Neuron (in vitro differentiated cells): ENCODE measurements around the gene IQCE.

Experiments used
- H2AFZ ChIP-seq: one replicate; pipeline ENCODE4 v1.6.1; 2013; ENCODE audit warnings: low read depth, mild to moderate bottlenecking, inconsistent platforms, low read length, moderate library complexity
- H3K27me3 ChIP-seq: one replicate; pipeline ENCODE4 v1.6.1; 2013; ENCODE audit warnings: low read length; ENCODE audit not compliant: insufficient read depth
- H3K36me3 ChIP-seq: one replicate; pipeline ENCODE4 v1.6.1; 2013; ENCODE audit warnings: low read length; ENCODE audit not compliant: insufficient read depth
- H3K4me1 ChIP-seq: one replicate; pipeline ENCODE4 v1.6.1; 2013; ENCODE audit warnings: low read length; ENCODE audit not compliant: insufficient read depth
- H3K4me3 ChIP-seq: 2 replicates; pipeline ENCODE4 v1.5.1; 2013; ENCODE audit warnings: mild to moderate bottlenecking, low read length, moderate library complexity
- H3K9me3 ChIP-seq: one replicate; pipeline ENCODE4 v1.6.1; 2013; ENCODE audit warnings: low read length

IQCE gene

GRCh38 chr7:2575046-2575732 is 16.4 kb downstream of the IQCE start:
- H3K36me3 ChIP-seq, result peaks cover 34% of the 10 kb centered on the region
- H3K4me3 ChIP-seq, result no peak overlapping the region
- no peaks in the 10 kb centered on the region for H3K4me1 ChIP-seq
- no peaks in the 10 kb centered on the region for H3K9me3 ChIP-seq
- no peak overlapping the region for H2AFZ ChIP-seq
- H3K27me3 ChIP-seq, result no peaks in the 10 kb centered on the region

DNA sequence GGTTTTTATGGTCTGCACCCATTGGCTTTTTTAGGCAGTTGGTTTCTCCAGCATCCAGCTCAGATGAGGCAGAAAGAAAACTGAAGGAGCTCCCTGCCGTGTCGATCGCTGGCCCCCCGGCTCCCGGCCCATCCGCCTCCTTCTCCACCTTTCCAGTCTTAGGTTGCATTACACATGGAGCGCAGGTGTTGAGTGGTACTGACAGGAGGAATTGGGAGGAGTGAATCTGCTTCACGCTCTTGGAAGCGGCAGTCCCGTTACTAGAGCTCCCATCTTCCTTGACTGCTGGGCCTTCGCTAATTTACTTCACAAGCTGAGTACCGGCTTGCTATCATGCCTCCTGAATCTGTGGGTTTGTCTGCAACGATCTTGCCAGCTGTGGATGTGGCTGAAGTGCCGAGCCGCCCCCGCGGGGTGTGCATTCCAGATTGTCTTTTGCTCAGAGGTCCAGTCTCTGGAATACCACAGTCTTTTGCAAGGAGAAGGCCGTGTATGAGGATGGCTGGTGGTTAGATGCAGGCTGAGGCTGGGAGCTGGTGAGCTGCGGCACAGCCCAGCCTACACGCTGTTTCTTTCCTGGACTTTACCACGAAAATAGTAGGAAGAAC is 17.1 kb downstream of the IQCE start:
- Histone ChIP-seq H3K4me1 (no peaks in the 10 kb centered on the region), H3K36me3 (peaks cover 34% of the 10 kb centered on the region), H3K27me3 (no peaks in the 10 kb centered on the region), H3K4me3 (no peak overlapping the region), H3K9me3 (no peaks in the 10 kb centered on the region), H2AFZ (no peak overlapping the region)

DNA sequence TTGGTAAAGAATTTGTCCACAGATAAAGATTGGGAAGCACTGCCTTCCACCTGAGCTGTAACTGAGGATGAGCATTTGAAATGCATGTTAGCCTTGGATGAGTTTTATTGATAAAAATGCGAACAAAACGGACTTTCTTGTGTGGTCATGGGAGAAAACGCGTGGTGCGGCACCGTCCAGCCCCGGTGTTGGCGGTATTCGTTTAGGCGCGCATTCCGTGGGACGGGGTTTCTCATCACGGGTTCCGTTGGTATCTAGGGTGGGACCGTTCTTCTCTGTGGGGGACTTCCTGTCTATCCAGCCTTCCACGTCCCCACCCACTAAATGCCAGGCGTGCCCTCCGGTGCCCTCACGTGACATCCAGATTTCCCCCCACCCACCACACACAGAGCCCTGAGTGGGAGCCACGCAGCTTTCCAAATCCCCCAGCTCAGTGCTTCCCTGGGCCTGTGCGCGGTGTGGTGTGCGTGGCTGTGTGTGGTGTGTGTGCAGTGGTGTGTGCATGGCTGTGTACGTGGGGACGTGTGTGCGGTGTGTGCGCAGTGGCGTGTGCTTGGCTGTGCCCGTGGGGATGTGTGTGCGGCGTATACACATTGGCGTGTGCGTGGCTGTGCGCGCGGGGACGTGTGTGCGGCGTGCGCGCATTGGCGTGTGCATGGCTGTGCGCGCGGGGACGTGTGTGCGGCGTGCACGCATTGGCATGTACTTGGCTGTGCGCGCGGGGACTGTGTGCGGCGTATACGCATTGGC is 18.1 kb downstream of the IQCE start:
- Histone ChIP-seq H3K9me3 (no peaks in the 10 kb centered on the region), H3K36me3 (peaks cover 34% of the 10 kb centered on the region), H3K4me1 (no peaks in the 10 kb centered on the region), H3K4me3 (no peak overlapping the region), H2AFZ (no peak overlapping the region), H3K27me3 (no peaks in the 10 kb centered on the region)

GRCh38 chr7:2577914-2578680 is 19.3 kb downstream of the IQCE start:
- Histone ChIP-seq H3K4me1 (no peaks in the 10 kb centered on the region), H3K4me3 (no peak overlapping the region)

GRCh38 chr7:2580636-2581035 is 21.9 kb downstream of the IQCE start:
- peaks cover 27% of the 10 kb centered on the region for H3K36me3 ChIP-seq

More at GRCh38 chr7:2577914-2578680, 19.3 kb downstream of the IQCE start:
- no peaks in the 10 kb centered on the region for H3K9me3 ChIP-seq
- no peaks in the 10 kb centered on the region for H3K27me3 ChIP-seq
- peaks cover 28% of the 10 kb centered on the region for H3K36me3 ChIP-seq
- no peak overlapping the region for H2AFZ ChIP-seq

GRCh38 chr7:2582006-2582735 is 23.4 kb downstream of the IQCE start:
- H3K27me3 ChIP-seq, result no peaks in the 10 kb centered on the region
- H3K4me3 ChIP-seq, result no peak overlapping the region
- H2AFZ ChIP-seq, result no peak overlapping the region
- H3K4me1 ChIP-seq, result no peaks in the 10 kb centered on the region
- peaks cover 38% of the 10 kb centered on the region for H3K36me3 ChIP-seq
- no peaks in the 10 kb centered on the region for H3K9me3 ChIP-seq

More at GRCh38 chr7:2580636-2581035, 21.9 kb downstream of the IQCE start:
- H3K4me1 ChIP-seq, result no peaks in the 10 kb centered on the region
- no peak overlapping the region for H2AFZ ChIP-seq
- H3K4me3 ChIP-seq, result no peak overlapping the region
- H3K9me3 ChIP-seq, result no peaks in the 10 kb centered on the region
- H3K27me3 ChIP-seq, result no peaks in the 10 kb centered on the region

- Histone ChIP-seq H3K4me3 (no peak overlapping the region), H3K36me3 (peaks cover 36% of the 10 kb centered on the region), H3K9me3 (no peaks in the 10 kb centered on the region), H3K4me1 (no peaks in the 10 kb centered on the region), H3K27me3 (no peaks in the 10 kb centered on the region), H2AFZ (no peak overlapping the region)
Observed at GRCh38 chr7:2583798-2584580, 25.2 kb downstream of the IQCE start.

GRCh38 chr7:2585446-2585845 is 26.7 kb downstream of the IQCE start:
- H2AFZ ChIP-seq, result no peak overlapping the region
- no peaks in the 10 kb centered on the region for H3K27me3 ChIP-seq
- H3K4me3 ChIP-seq, result no peak overlapping the region
- H3K9me3 ChIP-seq, result no peaks in the 10 kb centered on the region
- peaks cover 41% of the 10 kb centered on the region for H3K36me3 ChIP-seq
- H3K4me1 ChIP-seq, result no peaks in the 10 kb centered on the region

DNA sequence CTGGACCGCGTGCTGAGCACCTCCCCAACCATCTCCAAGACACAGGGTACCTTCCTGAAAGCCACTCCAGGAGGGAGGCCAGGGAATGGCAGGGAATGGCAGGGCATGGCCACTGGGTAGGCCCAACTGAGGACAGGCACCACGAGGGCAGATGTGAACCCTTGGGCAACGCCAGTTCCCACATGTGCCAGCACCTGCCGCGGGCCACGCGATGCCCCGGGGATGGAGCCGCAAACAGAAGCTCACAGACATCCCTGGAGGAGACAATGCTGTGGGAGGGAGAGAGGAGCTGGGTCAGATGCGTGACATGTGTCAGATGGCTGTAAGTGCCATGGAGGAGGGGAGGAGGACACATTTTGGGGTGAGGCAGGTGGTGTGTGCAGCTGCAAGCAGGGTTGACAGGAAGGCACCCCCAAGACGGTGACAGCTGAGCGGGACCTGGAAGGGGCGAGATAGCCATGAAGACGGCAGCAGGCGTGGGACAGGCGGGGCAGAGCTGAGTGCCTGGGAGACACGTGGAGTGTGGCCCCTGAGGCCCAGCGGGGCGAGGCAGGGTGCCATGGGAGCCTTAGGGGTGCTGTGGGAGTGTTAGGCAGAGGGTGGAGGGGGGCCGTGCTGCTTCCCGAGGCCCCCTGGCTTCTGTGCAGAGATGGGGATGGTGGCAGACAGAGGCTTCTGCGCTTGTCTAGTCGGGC is 27.7 kb downstream of the IQCE start:
- Histone ChIP-seq H3K4me1 (no peaks in the 10 kb centered on the region), H3K9me3 (no peaks in the 10 kb centered on the region), H3K36me3 (peaks cover 51% of the 10 kb centered on the region), H3K27me3 (no peaks in the 10 kb centered on the region), H3K4me3 (no peak overlapping the region), H2AFZ (no peak overlapping the region)

GRCh38 chr7:2587134-2587533 is 28.4 kb downstream of the IQCE start:
- no peak overlapping the region for H3K4me3 ChIP-seq
- H3K4me1 ChIP-seq, result no peaks in the 10 kb centered on the region
- no peak overlapping the region for H2AFZ ChIP-seq
- no peaks in the 10 kb centered on the region for H3K9me3 ChIP-seq
- peaks cover 54% of the 10 kb centered on the region for H3K36me3 ChIP-seq
- no peaks in the 10 kb centered on the region for H3K27me3 ChIP-seq

DNA sequence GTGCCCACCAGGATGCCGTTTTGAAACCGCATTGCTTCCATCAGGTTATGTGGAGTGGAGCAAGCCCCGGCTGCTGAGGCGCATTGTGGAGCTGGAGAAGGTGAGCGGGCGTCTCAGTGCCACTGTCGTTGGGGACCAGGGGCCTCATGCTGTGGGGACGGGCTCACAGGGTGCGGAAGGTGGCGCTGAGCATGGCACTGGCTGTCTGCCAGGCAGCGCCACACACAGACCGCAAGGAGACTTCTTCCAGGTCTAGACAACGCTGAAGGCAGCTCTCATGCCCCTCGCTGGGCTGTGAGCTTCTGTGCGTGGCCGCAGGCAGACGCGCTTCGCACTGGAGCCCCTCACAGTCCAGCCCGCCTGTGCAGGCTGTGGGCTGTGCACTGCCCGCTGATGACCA is 29.0 kb downstream of the IQCE start:
- Histone ChIP-seq H3K4me1 (no peaks in the 10 kb centered on the region), H3K36me3 (peaks cover 60% of the 10 kb centered on the region), H3K9me3 (no peaks in the 10 kb centered on the region), H3K27me3 (no peaks in the 10 kb centered on the region), H2AFZ (no peak overlapping the region), H3K4me3 (no peak overlapping the region)
